HEK293 (cell line): ENCODE results near the gene B4GALNT2.
"Not testable (repeated sequence)": the region's sequence is repeated elsewhere in the genome, so short reads cannot be mapped to it uniquely, and the experiment has no call there.

Experiments used
- BCL11B ChIP-seq: fragments of 450-650 bp; formaldehyde crosslinking; IDR thresholded peaks from 2 replicates; pipeline ENCODE4 v1.5.1; 2016; ENCODE audit warnings: low read depth, missing biosample characterization, missing genetic modification characterization
- ZNF140 ChIP-seq: fragments of 450-650 bp; formaldehyde crosslinking; IDR thresholded peaks from 2 replicates; pipeline ENCODE4 v1.5.1; 2016; ENCODE audit warnings: missing biosample characterization, missing genetic modification characterization
- ZNF530 ChIP-seq: fragments of 450-650 bp; formaldehyde crosslinking; IDR thresholded peaks from 2 replicates; pipeline ENCODE4 v1.5.1; 2016; ENCODE audit warnings: low read depth, missing biosample characterization, missing genetic modification characterization
- ZNF558 ChIP-seq: fragments of 450-650 bp; formaldehyde crosslinking; IDR thresholded peaks from 2 replicates; pipeline ENCODE4 v1.5.1; 2016; ENCODE audit warnings: missing biosample characterization, missing genetic modification characterization
- TF ChIP-seq, protein P1 (sequence below): fragments of 450-650 bp; formaldehyde crosslinking; IDR thresholded peaks from 2 replicates; pipeline ENCODE4 v1.5.1; 2016; ENCODE audit warnings: missing biosample characterization, missing genetic modification characterization, borderline replicate concordance
- TF ChIP-seq, protein P2 (sequence below): fragments of 450-650 bp; formaldehyde crosslinking; IDR thresholded peaks from 2 replicates; pipeline ENCODE4 v1.5.1; 2016; ENCODE audit warnings: missing biosample characterization, missing genetic modification characterization
- TF ChIP-seq, protein P3 (sequence below): IDR thresholded peaks from 2 replicates; pipeline ENCODE4 v1.6.1; 2011; ENCODE audit warnings: mild to moderate bottlenecking, low read depth, low read length, borderline replicate concordance
- TF ChIP-seq, protein P4 (sequence below): fragments of 450-650 bp; formaldehyde crosslinking; IDR thresholded peaks from 2 replicates; pipeline ENCODE4 v1.5.1; 2016; ENCODE audit warnings: missing biosample characterization, missing genetic modification characterization

- TF ChIP-seq, protein P1, sequence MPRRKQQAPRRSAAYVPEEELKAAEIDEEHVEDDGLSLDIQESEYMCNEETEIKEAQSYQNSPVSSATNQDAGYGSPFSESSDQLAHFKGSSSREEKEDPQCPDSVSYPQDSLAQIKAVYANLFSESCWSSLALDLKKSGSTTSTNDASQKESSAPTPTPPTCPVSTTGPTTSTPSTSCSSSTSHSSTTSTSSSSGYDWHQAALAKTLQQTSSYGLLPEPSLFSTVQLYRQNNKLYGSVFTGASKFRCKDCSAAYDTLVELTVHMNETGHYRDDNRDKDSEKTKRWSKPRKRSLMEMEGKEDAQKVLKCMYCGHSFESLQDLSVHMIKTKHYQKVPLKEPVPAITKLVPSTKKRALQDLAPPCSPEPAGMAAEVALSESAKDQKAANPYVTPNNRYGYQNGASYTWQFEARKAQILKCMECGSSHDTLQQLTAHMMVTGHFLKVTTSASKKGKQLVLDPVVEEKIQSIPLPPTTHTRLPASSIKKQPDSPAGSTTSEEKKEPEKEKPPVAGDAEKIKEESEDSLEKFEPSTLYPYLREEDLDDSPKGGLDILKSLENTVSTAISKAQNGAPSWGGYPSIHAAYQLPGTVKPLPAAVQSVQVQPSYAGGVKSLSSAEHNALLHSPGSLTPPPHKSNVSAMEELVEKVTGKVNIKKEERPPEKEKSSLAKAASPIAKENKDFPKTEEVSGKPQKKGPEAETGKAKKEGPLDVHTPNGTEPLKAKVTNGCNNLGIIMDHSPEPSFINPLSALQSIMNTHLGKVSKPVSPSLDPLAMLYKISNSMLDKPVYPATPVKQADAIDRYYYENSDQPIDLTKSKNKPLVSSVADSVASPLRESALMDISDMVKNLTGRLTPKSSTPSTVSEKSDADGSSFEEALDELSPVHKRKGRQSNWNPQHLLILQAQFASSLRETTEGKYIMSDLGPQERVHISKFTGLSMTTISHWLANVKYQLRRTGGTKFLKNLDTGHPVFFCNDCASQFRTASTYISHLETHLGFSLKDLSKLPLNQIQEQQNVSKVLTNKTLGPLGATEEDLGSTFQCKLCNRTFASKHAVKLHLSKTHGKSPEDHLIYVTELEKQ (tag by site-specific recombination), result not testable (repeated sequence)
- not testable (repeated sequence) for TF ChIP-seq ZNF140, ZNF530, BCL11B, ZNF558 (tag by site-specific recombination)
- TF ChIP-seq, protein P2, sequence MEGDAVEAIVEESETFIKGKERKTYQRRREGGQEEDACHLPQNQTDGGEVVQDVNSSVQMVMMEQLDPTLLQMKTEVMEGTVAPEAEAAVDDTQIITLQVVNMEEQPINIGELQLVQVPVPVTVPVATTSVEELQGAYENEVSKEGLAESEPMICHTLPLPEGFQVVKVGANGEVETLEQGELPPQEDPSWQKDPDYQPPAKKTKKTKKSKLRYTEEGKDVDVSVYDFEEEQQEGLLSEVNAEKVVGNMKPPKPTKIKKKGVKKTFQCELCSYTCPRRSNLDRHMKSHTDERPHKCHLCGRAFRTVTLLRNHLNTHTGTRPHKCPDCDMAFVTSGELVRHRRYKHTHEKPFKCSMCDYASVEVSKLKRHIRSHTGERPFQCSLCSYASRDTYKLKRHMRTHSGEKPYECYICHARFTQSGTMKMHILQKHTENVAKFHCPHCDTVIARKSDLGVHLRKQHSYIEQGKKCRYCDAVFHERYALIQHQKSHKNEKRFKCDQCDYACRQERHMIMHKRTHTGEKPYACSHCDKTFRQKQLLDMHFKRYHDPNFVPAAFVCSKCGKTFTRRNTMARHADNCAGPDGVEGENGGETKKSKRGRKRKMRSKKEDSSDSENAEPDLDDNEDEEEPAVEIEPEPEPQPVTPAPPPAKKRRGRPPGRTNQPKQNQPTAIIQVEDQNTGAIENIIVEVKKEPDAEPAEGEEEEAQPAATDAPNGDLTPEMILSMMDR, result not testable (repeated sequence)
- TF ChIP-seq, protein P3, sequence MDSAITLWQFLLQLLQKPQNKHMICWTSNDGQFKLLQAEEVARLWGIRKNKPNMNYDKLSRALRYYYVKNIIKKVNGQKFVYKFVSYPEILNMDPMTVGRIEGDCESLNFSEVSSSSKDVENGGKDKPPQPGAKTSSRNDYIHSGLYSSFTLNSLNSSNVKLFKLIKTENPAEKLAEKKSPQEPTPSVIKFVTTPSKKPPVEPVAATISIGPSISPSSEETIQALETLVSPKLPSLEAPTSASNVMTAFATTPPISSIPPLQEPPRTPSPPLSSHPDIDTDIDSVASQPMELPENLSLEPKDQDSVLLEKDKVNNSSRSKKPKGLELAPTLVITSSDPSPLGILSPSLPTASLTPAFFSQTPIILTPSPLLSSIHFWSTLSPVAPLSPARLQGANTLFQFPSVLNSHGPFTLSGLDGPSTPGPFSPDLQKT, result not testable (repeated sequence)
- TF ChIP-seq, protein P4, sequence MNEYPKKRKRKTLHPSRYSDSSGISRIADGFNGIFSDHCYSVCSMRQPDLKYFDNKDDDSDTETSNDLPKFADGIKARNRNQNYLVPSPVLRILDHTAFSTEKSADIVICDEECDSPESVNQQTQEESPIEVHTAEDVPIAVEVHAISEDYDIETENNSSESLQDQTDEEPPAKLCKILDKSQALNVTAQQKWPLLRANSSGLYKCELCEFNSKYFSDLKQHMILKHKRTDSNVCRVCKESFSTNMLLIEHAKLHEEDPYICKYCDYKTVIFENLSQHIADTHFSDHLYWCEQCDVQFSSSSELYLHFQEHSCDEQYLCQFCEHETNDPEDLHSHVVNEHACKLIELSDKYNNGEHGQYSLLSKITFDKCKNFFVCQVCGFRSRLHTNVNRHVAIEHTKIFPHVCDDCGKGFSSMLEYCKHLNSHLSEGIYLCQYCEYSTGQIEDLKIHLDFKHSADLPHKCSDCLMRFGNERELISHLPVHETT, result not testable (repeated sequence)
Measured at GRCh38 chr17:49170711-49171110, 38.1 kb downstream of the B4GALNT2 start.
